ENCODE results near the gene KRTDAP.

KRTDAP gene

DNA sequence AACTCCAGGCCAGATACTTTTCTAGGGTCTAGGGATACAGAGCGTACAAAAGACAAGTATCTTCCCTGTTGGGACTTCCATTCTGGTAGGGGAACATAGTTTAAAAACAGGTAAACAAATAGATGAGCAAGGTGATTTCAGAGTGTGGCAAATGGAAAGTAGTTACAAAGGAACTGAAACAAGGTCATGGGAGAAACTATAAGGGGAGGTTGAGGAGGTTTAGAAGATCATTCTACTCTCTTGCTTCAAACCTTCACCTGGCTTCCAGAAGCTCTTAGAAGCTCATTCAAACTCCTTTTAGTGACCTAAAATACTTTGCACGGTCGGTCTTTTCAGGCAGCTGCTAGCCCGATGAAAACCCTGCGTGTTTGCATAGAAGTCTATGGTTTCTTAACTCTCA is 33.1 kb downstream of the KRTDAP start:
- Mint-ChIP-seq H3K4me3 (no peak overlapping the region), H3K27ac (no peak overlapping the region), H3K27me3 (no peaks in the 10 kb centered on the region), H3K9me3 (no peaks in the 10 kb centered on the region), H3K4me1 (peaks cover 30% of the 10 kb centered on the region)
- ATAC-seq (no peak), DNase-seq (no peak)

DNA sequence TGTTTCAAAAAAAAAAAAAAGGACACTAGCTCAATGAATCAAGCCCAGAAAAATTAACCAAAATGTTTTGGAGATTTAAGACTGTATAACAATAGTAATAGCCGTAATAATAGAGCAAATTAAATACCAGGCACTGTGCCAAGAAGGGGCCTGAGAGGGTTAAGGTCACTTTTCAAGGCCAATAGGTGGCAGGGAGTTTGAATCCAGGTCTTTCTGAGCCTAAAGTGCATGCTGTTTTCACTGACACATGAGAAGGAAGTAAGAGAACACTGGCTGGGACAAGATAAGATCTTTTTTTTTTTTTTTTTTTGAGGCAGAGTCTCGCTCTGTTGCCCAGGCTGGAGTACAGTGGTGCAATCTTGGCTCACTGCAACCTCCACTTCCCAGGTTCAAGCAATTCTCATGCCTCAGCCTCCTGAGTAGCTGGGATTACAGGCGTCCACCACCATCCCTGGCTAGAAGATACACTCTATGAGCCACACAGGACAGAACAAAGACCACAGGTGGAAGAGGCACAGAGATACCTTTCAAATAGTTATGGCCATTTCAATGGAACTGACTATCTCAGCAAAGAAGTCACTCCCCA is 34.6 kb downstream of the KRTDAP start:
- DNase-seq: no peak

DNA sequence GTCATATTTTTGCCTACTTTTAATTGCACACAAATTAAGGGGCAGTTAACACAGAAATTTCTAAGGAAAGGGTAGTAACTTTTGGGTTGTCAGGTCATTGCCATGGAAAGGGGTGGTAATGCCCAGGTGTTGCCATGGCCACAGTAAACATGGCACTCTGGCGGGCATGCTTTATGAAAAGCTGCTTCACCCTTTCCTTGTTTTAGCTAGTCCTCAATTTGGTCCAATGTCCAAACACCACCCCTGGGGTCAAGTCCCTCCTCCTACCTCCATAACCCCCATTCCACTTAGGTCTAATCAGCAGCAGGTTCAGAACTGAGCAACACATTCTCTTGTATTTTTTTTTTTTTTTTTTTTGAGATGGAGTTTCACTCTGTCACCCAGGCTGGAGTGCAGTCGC is 35.6 kb downstream of the KRTDAP start:
- DNase-seq (no peak), ATAC-seq (no peak)
- Mint-ChIP-seq H3K4me3 (no peak overlapping the region), H3K9me3 (no peaks in the 10 kb centered on the region), H3K27ac (no peak overlapping the region), H3K4me1 (peaks cover 44% of the 10 kb centered on the region), H3K27me3 (peaks cover 10% of the 10 kb centered on the region)

More for the DNA sequence above, 34.6 kb downstream of the KRTDAP start:
- H3K4me3 Mint-ChIP-seq: no peak overlapping the region
- no peaks in the 10 kb centered on the region for H3K9me3 Mint-ChIP-seq
- ATAC-seq: no peak
- H3K27ac Mint-ChIP-seq: peak overlapping the region in 1 of 2 donors; percentile 13
- H3K4me1 Mint-ChIP-seq: peaks cover 36% of the 10 kb centered on the region
- no peaks in the 10 kb centered on the region for H3K27me3 Mint-ChIP-seq

DNA sequence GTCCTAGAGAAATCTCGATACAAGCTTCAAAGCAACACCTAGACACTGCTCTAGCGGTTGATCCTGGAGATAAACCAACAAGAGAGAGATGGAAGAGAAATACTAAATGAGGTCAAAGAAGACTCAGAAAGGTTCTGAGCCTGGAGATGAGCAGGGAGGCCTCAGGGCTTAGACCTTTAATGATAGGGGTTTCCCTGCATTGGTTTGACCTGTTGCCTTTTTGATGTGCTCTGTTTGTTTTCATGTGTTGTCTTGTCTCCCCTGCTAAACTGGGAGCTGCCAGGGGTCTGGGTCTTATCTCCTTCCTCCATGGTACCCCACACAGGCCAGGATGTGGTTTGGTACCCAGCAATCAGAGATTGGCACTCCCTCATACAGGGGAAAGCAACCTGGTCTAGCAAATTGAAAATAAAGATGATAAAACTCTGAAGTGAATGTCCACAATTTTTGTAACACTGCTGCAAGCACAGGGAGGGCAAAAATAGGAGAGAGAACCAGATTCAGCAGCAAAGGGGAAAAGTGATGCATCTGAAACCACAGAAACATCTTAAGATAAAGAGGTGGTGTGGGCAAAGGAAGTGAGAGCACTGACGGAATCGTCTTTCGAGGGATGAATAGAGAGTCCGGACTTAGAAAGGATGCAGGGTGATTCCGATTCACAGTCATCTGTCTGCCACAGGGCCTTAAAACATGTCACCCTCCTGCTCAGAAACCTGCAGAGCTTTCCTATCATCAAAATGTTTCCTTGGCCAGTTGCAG is 38.7 kb downstream of the KRTDAP start:
- Mint-ChIP-seq H3K4me1 (peaks cover 62% of the 10 kb centered on the region), H3K27me3 (peaks cover 42% of the 10 kb centered on the region), H3K9me3 (no peaks in the 10 kb centered on the region), H3K4me3 (peak overlapping the region; percentile 38 to 69), H3K27ac (peak overlapping the region in 1 of 2 donors; percentile 64)
- DNase-seq: peak; percentile 10 to 61
- peak; percentile 93 for ATAC-seq

DNA sequence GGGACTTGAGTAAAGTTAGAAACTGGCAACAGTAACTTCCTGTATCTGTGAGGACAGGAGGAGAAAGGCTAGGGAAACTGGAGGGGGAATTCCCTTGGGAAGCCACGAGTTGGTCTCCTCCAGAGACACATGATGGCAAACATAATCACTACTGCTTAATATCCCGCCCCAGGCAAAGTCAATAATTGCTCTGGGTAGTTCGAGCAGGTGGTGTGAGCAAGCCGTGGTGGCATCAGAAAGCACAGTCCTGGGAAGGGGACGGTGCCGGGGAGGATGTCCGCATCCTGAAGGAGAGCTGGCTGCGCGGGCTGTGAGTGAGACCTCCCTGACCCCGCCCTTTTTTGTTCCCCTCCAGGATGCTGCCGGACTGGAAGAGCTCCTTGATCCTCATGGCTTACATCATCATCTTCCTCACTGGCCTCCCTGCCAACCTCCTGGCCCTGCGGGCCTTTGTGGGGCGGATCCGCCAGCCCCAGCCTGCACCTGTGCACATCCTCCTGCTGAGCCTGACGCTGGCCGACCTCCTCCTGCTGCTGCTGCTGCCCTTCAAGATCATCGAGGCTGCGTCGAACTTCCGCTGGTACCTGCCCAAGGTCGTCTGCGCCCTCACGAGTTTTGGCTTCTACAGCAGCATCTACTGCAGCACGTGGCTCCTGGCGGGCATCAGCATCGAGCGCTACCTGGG is 40.8 kb downstream of the KRTDAP start:
- H3K4me3 Mint-ChIP-seq: no peak overlapping the region
- peaks cover 61% of the 10 kb centered on the region for H3K27me3 Mint-ChIP-seq
- H3K27ac Mint-ChIP-seq: no peak overlapping the region
- H3K4me1 Mint-ChIP-seq: peaks cover 79% of the 10 kb centered on the region
- ATAC-seq (no peak), DNase-seq (no peak)
- no peaks in the 10 kb centered on the region for H3K9me3 Mint-ChIP-seq

DNA sequence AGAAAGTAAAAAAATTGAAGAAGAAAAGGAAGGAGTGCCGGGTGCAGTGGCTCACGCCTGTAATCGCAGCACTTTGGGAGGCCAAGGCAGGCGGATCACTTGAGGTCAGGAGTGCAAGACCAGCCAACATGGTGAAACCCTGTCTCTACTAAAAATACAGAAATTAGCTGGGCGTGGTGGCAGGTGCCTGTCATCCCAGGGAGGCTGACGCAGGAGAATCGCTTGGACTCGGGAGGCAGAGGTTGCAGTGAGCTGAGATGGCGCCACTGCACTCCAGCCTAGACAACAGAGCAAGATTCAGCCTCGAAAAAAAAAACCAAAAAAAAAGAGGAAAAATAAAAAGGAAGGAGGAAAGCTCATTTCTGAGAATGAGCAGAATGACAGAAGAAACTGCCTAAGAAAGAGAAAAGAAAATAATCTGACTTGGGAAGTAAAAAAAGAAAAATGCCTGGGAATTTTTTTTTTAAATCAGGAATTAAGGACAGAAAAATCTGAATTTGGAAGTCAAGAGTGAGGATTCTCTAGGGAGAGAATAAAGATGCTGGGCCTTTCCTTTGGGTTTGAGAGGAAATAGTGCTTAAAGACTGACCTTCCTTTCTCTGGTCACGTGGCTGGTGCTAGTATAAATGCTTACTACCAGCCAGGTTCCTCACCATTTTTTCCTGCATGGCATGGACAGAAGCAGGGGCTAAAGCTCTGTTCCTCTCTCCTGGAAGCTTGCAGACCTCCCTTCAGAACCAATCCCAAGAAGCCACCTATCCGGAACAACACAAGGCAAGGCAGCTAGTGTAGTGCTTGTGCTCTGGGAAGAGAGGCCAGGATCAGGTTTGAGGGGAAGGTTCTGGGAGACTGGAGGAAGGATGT is 42.4 kb downstream of the KRTDAP start, which contains the start of gene FFAR2:
FFAR2 (plus strand) TSS at position 652 of the 864 bp plus-strand sequence. CDS start 1,458 bp downstream, outside the sequence.
- Mint-ChIP-seq H3K27ac (peak within 1 kb of the TSS in 1 of 2 donors; percentile 68), H3K9me3 (no peaks in the 10 kb centered on the region), H3K4me1 (peaks cover 76% of the 10 kb centered on the region), H3K27me3 (peaks cover 61% of the 10 kb centered on the region), H3K4me3 (peak within 1 kb of the TSS in 1 of 2 donors; percentile 4)
- DNase-seq: no peak
- ATAC-seq: no peak

DNA sequence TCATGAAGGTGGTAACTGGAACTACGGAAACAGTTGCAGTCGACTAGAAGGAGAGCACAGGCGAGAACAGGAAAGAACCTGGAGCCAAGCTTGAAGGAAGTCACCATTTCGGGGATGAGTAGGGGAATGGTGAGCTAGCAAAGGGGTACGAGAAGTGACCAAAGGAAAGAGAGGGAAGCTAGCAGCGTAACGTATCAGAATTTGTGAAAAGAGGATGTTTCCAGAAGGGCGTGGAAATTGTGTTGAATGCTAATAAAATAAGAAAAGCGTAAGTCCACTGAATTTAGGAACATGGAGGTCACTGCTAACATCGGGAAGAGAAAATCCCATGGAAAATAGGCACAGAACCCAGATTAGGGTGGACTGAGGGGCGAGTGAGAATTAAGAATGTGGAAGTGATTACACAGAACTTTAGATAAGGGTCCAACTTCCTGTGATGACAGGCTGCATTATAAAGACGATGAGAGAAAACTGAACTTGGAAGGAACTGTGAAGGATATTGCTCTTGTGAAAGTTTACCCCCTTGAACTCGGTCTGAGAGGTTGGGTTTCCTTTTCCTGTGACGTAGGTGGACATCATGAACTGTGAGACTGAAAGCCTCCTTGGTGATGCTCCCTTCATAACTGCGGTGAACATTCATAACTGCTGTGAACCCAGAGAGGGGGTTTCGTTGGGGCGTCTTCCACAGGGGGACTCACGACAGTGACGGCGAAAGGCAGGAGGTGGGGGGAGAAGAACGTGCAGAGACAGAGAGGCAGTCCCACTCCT is 44.3 kb downstream of the KRTDAP start:
- Mint-ChIP-seq H3K4me3 (peak overlapping the region; percentile 5 to 12), H3K27ac (peak overlapping the region in 1 of 2 donors; percentile 3), H3K9me3 (no peaks in the 10 kb centered on the region), H3K27me3 (peaks cover 61% of the 10 kb centered on the region), H3K4me1 (peaks cover 58% of the 10 kb centered on the region)
- ATAC-seq (peak; percentile 94), DNase-seq (peak in 1 of 2 donors; percentile 31)

DNA sequence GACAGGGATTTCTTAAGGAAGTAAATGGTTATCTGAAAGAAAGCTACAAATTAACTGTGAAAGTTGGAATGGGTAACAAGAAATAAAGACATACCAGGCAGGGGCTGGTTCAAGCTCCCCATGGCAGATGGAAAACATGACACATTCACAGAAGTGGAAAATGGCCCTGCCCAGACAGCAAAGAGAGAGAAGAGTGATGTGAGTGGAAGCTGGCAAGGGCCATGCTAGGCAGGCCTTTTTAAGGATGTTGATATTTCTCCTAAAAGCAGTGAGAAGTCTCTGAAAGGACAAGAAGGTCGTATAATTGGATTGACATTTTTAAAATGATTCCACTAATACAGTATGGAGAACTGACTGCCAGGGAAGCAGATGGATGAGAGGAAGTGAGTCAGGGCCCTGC is 45.5 kb downstream of the KRTDAP start:
- H3K27me3 Mint-ChIP-seq: peaks cover 52% of the 10 kb centered on the region
- ATAC-seq: no peak
- H3K9me3 Mint-ChIP-seq: no peaks in the 10 kb centered on the region
- H3K4me1 Mint-ChIP-seq: peaks cover 46% of the 10 kb centered on the region
- no peak for DNase-seq
- H3K4me3 Mint-ChIP-seq: no peak overlapping the region
- H3K27ac Mint-ChIP-seq: peak overlapping the region in 1 of 2 donors; percentile 8

DNA sequence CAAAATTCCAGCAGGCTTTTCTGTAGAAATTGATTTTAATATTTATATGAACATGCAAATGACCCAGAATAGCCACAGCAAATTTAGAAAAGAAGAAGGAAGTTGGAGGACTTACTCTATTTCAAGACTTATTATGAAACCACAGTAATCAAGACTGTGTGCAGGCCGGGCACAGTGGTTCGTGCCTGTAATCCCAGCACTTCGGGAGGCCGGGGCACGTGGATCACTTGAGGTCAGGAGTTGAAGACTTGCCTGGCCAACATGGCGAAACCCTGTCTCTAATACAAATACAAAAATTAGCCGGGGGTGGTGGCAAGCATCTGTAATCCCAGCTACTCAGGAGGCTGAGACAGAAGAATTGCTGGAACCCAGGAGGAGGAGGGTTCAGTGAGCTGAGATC is 48.2 kb downstream of the KRTDAP start:
- DNase-seq (no peak), ATAC-seq (no peak)
- no peak overlapping the region for H3K4me3 Mint-ChIP-seq
- H3K4me1 Mint-ChIP-seq: peaks cover 27% of the 10 kb centered on the region
- peaks cover 34% of the 10 kb centered on the region for H3K27me3 Mint-ChIP-seq
- no peak overlapping the region for H3K27ac Mint-ChIP-seq
- H3K9me3 Mint-ChIP-seq: no peaks in the 10 kb centered on the region

DNA sequence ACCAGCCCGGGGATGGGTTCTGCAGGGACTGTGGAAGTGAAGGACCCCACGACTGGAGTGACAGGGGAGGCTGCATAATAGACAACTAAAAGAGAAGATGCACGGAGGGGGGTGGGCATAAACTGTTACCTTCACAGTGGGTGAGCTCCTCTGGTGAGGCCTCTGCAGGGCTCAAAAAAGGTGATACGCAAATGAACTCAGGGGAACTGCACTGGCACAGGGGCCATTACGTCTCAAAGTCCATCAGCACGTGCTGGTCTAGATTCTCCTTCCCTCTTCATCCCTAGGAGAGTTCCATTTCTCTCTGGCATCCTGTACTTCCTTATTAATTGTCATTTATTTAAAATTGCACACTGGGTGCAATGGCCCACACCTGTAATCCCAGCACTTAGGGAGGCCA is 50.3 kb downstream of the KRTDAP start:
- H3K9me3 Mint-ChIP-seq: no peaks in the 10 kb centered on the region
- ATAC-seq (no peak), DNase-seq (no peak)
- H3K27me3 Mint-ChIP-seq: peaks cover 13% of the 10 kb centered on the region
- no peak overlapping the region for H3K27ac Mint-ChIP-seq
- H3K4me3 Mint-ChIP-seq: no peak overlapping the region
- H3K4me1 Mint-ChIP-seq: peaks cover 25% of the 10 kb centered on the region

DNA sequence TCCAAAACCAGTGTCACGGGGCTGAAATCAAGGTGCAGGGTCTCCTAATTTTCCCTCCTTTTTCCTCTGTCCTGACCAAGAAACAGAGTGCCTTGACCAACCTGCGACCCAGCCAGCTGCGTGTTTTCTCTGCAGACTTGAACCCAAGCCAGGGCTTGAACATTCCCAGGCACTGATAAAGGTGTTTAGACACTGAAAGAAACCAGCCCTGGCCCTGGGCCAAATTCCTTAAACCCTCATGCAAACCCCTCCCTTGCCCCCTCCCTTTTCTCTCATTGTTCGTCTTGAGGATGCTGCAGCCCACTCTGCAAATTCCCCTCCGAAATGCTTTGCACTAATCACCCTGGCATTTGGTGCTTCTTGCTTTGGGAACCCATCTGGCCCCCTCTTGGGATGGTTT is 51.7 kb downstream of the KRTDAP start:
- Mint-ChIP-seq H3K27ac (no peak overlapping the region), H3K27me3 (peaks cover 21% of the 10 kb centered on the region), H3K4me1 (peaks cover 19% of the 10 kb centered on the region), H3K4me3 (no peak overlapping the region), H3K9me3 (no peaks in the 10 kb centered on the region)
- no peak for ATAC-seq
- no peak for DNase-seq

DNA sequence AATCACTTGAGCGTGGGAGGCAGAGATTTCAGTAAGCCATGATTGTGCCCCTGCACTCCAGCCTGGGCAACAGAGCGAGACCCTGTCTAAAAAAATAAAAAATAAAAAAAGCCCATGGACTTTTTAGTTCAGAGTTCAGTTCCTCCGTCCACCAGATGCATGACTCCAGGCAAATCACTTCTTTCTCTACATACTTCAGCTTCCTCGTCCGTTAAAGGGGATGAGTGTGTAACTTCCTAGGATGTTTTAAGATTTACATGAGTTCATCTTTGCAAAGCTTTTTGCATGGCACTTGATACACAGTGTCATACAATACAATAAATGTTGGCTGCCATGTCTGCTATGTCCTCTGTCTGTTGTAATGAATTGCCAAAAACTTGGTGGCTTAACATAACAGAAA is 52.2 kb downstream of the KRTDAP start:
- DNase-seq (no peak), ATAC-seq (no peak)
- Mint-ChIP-seq H3K4me1 (peaks cover 19% of the 10 kb centered on the region), H3K27ac (no peak overlapping the region), H3K27me3 (peaks cover 25% of the 10 kb centered on the region), H3K9me3 (no peaks in the 10 kb centered on the region), H3K4me3 (no peak overlapping the region)

DNA sequence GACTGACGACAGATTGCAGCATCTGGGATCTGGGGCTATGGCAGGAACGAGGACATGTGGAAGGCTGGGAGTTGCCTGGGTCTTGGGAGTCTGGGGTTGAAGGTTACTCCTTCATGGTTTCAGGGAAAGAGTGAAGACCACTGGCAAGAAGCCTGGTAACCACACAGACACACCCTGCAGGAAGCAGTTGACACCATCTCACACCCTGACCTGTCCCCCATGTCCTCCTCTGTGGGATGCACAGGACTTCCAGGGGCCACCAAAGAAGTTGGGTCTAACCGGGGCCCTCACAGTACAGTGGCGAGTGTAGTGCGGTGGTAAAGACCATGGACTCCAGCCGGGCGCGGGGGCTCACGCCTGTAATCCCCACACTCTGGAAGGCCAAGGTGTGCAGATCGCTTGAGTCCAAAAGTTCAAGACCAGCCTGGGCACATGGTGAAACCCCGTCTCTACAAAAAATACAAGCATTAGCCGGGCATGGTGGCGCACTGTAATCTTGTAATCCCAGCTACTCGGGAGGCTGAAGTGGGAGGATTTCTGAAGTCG is 52.8 kb downstream of the KRTDAP start:
- ATAC-seq: no peak
- DNase-seq: no peak
- Mint-ChIP-seq H3K27ac (peak overlapping the region in 1 of 2 donors; percentile 17), H3K27me3 (peaks cover 32% of the 10 kb centered on the region), H3K4me1 (peaks cover 19% of the 10 kb centered on the region), H3K4me3 (no peak overlapping the region), H3K9me3 (peaks cover 0 to 3% of the 10 kb centered on the region in 2 donors)

Data from stimulated activated naive CD8-positive, alpha-beta T cell treated with anti-CD3 and anti-CD28 coated beads, Interleukin-15, amount 100 ng/mL, for 72 hours (primary cell).